Stimulated activated CD8-positive, alpha-beta memory T cell treated with anti-CD3 and anti-CD28 coated beads, Interleukin-15, amount 100 ng/mL, for 1 hour (primary cell): Measurements from ENCODE around the gene ILF3.

ENCODE experiments used
- DNase-seq: peaks from one replicate; pipeline ENCODE4 v3.0.0-alpha.2; 2020; ENCODE audit warnings: low read depth

Gene ILF3

DNA sequence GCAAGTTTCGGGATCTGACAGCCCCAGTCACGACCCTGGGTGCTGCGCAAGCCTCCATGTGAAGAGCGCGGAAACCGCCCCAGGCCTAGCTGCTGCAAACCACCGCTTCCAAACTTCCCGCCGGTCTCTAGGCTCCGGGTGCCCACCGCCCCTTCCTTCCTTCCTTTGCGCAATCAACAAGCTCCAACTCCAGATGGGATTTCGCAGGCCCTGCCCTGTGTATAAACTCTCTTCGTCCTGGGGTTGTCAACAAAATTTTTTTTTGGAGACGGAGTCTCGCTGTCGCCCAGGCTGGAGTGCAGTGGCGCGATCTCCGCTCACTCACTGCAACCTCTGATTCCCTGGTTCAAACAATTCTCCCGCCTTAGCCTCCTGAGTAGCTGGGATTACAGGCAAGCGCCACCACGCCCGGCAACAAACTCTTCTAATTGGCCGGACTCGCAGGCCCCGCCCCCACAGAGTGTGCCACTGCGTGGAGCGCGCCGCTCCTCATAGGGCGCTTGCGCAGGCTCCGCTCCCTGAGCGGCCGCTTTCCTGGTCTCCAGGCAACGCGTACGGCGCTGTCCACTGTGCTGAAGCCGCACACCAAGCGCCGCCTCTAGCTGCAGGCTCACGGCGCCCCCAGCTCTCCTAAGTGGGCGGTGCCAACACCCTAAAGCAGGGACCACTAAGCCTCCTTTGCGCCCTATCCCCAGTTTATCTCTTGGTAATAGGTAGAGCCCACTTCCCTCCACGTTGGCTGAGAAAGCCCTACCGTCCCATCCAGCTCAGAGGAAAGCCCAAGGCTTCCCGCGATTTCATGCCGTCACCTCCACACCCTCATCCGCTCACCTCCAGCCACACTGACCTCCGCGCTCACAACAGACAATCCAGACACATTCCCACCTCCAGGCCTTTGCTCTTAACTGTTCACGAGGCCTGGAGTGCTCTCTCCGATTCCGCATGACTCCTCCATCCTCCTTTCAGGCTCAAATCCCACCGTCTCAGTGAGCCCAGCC lies 41.6 kb downstream of the ILF3 start:
- DNase-seq: peak; percentile 71

DNA sequence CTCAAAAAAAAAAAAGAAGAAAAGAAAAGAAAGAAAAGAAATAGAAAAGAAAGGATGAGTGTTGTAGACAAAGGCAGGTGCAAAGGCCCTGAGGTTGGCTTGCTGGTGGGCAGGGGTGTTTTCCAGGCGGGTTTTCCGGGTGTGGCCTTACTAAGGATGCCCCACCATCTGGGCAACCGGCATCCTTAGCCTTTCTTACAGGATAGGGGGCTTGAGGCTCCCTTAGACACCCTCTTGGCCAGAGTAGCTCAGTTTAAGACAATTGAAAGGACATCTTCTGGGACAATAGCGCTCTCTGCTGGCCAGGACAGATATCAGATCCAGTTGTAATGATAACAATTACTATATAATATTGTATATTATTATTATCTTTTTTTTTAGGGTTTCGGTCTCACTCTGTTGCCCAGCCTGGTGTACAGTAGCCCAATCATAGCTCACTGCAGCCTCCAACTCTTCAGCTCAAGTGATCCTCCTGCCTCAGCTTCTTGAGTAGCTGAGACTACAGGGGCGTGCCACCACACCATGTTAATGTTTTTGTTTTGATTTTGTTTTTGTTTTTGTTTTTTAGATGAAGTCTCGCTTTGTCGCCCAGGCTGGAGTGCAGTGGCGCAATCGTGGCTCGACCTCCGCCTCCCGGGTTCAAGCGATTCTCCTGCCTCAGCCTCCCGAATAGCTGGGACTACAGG lies 45.6 kb downstream of the ILF3 start:
- peak; percentile 57 for DNase-seq

DNA sequence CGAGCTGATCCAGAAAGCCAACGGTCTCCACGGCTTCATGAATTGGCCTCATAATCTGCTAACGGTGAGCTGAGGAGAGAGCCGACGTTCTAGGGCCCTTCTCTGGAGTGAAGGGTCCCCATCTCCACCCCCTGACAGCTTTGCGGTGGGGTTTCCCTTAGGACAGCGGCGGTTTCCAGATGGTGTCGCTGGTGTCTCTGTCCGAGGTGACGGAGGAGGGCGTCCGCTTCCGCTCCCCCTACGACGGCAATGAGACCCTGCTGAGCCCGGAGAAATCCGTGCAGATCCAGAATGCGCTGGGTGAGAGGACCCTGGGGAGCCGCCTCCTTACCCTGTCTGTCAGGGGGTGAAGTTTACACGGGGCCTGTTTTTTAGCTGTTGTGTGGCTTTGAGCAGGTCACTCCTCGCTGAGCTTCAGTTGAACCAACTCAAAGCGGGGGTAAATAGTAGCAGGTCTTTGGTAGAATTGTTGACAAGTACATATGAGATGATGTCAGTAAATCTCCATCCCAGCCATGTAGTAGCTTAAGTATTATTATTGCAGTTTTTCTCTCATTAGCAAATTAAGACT lies 47.9 kb downstream of the ILF3 start:
- no peak for DNase-seq

DNA sequence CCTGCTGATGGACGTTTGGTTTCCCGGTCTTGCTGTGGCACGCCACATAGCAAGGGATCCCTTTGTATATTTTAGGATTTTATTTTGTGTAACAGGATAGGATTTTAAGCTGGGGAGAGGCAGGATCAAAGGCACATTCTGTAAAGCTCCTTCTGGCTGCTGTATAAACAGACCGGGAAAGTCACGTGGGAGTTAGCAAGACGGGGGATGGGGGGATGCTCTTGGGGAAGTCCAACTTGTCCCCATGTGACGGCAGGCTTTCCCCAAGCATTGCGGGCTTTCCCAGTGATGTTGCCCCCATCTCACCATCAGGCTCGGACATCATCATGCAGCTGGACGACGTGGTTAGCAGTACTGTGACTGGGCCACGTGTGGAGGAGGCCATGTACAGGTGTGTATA lies 52.8 kb downstream of the ILF3 start:
- DNase-seq: no peak

DNA sequence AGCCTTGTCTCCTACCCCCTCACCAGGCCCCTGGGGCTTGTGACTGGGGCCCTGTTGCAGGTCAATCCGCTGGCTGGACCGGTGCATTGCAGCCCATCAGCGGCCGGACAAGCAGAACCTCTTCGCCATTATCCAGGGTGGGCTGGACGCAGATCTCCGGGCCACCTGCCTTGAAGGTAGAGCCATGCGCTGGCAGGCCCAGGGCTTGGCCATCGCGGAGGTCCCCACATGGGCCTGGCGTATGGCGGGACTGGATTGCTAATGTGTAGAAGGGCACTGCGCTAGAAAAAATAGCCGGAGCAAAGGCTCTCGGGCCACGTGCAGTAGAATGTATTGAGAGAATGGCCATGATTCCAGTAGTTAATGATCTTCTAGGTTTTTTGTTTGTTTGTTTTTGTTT lies 53.3 kb downstream of the ILF3 start:
- DNase-seq: no peak

DNA sequence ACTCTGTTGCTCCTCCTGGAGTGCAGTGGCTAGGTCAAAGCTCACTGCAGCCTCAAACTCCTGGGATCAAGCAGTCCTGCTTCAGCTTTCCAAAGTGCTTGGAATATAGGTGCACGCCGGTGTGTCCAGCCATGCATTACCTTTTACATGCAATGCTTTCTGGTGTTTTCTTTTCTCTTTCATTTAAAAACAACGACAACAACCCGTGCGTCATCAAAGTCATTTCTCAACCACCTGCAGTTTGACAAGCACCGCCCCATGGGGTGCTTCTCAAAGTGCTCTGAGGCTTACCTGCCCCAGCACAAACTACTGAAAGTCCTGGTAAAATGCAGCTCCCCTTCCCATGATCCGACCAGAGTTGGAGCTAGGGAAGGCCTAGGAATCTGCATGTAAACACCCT lies 54.1 kb downstream of the ILF3 start:
- DNase-seq: no peak

DNA sequence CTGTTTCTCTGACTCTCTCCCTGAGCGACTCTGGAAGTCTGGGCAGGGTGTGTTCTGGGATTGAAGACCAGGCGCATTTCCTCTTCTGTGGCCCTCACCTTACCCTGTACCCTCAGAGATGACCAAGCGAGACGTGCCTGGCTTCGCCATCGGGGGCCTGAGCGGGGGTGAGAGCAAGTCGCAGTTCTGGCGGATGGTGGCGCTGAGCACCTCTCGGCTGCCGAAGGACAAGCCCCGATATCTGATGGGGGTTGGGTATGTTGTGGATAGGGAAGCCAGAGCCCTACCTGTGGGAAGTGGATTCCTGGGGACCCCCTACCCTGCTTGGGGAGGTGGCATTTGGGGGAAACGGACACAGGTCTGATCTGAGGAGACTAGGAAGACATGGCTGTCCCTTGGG lies 57.9 kb downstream of the ILF3 start:
- no peak for DNase-seq

DNA sequence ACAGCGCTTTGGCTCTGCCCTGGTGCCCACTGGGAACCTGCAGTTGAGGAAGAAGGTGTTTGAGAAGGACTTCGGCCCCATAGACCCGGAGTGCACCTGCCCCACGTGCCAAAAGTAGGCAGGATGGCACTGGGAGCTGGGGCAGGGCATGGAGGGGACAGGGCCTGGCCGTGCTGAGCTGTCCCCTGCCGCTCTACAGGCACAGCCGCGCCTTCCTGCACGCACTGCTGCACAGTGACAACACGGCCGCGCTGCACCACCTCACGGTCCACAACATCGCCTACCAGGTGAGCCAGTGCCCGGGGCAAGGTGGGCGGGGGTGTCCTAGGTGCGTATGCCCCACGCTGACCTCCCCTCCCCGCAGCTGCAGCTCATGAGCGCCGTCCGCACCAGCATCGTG lies 58.6 kb downstream of the ILF3 start:
- DNase-seq: no peak

DNA sequence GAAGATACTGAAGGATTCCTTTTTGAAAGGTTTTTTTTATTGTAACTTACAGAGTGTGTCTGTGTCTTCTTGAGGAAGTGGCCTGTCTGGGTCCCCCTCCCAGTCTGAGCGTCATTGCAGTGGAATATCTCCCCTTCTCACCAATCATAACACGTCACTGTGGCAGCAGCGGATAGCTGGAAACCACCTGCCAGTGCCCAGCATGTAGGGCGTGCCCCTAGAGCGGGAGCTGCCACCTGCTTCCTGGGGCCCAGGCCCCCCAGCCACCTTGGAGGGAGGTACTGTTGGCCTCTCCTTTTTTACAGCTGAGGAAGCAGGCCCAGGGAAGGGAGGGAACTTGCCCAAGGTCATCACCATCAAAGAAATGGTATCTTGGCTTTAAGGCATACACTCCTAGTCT lies 59.2 kb downstream of the ILF3 start:
- DNase-seq: no peak

DNA sequence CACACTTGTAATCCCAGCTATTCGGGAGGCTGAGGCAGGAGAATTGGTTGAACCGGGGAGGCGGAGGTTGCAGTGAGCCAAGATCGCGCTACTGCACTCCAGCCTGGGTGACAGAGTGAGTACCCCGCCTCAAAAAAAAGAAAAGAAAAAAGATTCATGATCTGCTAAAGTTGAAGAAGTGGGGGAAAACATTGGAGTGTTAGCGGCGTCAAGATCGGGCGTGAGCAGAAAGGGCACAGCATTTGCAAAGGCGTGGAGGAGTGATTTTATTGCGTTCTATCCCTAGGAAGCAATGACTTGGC lies 62.9 kb downstream of the ILF3 start:
- no peak for DNase-seq

DNA sequence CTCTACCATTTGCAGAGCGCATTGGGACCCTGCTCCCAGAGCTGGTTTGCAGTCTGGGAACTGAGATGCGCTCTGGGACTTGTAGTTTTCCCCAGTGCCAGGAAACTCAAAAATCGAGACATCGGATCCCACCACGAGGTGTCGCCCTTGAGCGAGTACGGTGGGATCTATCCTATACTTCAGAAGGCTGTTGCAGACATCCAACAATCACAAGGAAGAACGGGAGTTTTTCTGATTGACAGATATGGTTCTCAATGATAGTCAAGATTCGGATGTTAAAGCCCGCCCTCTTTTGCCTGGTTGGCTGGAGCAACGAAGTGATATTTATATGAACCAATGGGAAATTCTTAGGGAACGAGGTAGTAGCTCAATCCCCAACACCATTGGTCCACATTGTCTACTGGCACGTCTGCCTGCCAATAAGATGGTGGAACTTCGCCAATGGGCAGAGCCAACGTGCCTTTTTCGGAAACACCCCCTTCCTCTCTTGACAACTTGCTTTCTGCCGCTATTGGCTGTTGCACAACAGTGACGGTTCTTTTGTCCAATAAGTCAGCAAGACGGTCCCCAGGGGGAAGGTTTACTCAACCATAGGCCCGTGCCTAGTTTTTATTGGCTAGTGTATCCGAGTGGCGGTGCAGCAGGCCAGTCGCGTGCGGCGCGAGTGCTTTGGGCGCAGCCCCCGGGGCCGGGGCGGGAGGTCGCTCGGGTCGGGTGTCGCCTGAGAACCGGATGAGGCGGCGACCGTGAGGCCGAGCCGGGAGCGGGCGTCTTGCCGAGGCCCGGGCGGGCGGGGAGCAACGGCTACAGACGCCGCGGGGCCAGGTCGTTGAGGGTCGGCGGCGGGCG lies 63.4 kb downstream of the ILF3 start, which contains the start of gene DNM2:
TSS of gene DNM2 (plus strand) at position 724 of the 849 bp plus-strand sequence. CDS start 164 bp downstream, outside the sequence.
- DNase-seq: peak; percentile 90

DNA sequence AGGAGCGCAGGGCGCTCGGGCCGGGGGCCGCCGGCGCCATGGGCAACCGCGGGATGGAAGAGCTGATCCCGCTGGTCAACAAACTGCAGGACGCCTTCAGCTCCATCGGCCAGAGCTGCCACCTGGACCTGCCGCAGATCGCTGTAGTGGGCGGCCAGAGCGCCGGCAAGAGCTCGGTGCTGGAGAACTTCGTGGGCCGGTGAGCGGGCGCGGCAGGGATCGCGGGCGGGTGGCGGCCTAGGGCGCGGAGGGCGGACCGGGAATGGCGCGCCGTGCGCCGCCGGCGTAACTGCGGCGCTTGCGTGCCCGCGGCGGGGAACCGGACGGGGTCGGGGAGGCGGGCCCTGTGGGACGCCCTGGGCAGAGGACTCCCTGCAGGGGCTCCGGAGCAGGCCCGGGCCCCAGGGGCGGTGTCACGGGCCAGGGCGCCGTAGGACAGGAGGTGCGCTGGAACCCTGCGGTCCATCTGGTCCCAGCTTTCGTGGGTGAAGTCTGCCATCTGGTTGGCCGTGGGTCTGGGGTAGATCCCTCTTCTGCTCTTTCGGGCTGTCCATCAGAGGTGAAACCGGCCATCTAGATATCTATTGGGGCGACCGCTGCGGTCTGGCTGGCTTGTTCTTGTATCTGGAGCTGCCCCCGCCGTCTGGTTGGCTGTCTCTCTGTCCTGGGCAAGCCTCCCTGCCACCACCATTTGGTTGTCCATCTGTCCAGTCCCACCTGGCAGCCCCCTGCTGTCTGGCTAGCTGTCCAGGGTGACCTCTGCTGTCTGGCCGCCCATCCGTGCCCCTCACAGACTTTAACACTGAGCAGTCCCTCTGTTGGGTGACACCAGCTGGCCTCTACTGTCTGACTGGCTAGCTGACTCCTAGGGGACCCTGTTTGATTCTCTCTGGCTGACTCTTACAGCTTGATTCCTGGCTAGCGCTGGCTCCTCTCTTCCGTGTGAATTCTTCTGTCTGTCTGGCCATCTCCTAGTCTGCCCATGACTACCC lies 64.4 kb downstream of the ILF3 start:
- DNase-seq: no peak

DNA sequence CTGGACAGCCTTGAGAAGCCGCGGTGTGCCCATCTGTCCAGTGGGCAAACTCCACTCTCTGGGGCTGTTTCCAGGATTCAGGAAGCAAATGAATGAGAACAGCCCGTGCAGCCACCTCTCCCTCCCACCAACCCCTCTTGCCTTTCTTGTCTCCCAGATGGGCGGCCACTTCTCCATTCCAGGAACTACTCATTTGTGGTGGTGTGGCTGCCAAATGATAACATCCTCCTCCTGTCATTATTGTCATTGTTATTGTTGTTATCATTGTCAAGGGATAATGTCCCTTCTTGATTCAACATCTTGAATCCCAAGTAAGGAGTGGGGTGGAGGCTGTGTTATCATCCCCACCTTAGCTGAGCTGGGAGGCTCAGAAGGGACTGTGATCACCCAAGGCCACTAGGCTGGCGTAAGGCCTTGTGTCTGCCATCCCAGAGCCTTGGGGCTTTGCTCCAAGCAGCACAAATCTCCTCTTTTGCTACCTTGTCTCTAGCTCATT lies 65.4 kb downstream of the ILF3 start:
- no peak for DNase-seq

DNA sequence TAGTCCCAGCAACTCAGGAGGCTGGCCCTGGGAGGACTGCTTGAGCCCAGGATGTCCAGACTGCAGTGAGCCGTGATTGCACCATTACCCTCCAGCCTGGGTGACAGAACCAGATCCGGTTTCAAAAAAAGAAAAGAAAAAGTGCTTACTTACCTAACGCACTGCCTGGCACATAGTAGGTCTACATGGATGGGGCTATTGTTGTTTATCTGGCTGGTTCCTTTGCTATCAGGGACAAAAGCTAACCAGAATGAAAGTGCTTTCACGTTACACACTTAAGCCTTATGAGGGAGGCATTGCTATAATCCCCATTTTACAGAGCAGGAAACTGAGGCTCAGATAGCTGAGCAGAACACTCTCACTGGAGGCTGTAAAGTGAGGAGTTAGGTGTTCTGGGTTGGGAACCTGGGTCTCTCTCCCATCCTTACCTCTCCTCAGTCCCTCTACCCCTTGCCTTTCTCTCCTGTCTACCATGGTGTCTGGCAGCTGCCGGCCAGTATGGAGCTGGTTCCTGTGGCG lies 66.5 kb downstream of the ILF3 start:
- DNase-seq: no peak

DNA sequence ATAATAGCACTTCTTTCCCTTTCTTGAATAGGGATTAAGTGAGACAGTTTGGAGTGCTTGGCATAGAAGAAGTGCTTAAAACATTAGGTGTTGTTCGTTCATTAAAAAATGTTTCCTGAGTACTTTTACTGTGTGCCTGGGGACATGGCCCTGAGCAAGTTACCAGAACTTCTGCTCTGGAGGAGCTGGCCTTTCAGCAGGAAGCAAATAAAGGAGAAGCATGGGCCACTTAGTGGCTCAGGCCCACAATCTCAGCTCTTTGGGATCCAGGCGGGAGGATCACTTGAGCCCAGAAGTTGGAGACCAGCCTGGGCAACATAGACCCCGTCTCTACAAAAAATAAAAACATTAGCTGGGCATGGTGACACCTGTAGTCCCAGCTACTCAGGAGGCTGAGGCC lies 69.4 kb downstream of the ILF3 start:
- DNase-seq: no peak

DNA sequence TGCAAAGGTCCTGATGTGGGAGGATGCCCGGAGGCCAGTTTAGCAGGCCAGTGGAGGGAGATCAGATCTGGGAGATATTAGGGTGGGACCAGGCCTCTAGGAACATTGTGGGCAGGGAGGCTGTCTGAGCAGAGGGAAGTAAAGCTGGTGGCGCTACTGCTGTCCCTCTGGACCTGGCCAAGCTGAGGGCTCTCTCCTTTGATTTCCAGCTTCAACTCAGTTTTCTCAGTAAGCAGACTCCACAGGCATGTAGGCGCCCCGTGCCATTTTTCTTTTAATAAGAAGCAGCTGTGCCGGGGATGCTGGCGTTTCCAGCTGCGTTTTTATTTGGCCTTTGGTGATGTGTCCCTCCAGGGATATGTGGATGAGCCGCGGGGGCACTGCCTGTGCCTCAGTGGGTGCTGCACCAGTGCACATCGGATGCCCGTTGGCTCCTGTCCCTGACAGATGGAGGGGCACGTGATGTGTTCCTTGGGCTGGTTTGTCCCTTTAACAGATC lies 70.5 kb downstream of the ILF3 start:
- no peak for DNase-seq

DNA sequence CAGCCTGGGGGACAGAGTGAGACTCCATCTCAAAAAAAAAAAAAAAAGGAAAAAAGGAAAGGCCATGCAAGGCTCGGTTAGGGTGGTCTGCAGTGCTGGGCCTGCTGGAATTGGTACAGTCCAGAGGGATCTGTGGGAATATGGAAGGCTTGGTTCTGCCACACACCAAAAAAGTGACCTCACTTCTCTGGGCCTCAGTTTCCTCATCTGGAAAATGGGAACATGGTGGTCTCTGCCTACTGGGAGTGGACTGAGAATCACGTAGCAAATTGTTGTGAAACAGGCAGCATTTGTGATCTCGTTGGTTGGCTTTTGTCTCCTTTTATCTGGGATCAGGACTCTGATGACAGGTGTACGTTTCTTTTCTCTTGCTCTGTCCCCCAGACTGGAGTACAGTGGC lies 71.3 kb downstream of the ILF3 start:
- DNase-seq: no peak

DNA sequence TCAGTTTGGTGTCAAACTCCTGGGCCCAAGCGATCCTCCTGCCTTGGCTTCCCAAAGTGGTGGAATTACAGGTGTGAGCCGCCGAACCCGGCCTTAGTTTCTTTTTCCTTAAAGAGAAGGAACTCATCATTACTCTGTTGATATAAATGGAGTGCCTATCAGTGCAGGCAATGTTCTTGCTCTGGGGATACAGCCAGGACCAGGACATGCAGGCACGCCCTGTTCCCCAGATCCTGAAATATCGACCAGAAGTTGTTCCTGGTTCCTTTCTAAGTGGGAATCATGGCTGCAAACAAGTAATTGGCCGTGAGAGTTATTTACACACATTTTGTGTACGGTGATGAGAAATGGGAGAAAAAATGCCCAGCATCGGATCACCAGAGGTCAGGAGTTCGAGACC lies 72.1 kb downstream of the ILF3 start:
- DNase-seq: no peak

DNA sequence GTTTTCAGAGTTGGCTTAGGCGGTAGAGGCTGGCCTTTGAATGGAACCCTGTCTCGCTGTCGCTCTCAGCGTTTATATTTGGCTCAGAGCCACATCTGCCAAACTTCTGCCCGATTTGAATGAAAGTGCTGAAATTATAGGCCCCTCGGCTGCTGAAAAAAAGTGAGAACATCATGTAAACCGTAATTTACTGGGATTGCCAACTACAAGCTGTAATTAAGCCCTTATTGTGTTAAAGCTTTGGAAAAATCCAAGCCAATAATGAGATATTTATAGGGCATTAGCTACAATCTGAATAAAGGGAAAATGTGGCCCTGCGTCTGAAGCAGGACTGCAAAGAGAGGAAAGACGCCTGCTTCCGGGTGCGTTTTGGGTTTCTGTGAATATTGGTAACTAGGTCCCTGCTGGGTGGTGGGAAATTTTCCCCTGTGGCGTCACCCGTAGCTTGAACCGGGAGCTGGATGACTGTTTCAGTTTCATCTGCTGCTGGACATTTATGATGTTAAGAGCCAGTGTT lies 73.6 kb downstream of the ILF3 start:
- no peak for DNase-seq

DNA sequence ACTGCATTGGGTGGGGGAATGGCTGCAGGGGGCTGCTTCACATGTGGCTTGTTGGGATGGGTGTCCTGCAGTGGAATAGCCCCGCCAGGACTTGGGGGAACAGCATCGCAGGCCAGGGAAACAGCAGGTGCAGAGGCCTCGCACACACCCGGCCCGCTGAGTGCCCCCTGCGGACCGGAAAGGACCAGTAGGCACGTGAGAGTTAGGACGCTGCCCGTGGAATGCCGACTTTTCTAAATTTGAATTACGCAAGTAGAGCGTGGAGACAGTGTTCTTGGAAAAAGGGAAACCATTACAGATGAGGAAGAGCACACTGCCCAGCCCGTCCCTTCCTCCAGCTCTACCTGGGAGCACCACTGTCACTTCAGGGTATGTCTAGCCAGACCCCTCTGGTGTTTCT lies 75.3 kb downstream of the ILF3 start:
- no peak for DNase-seq
